Psoas muscle (tissue), 8 donors: Measurements from ENCODE around the gene MYL5. TPM values are rescaled to one million over a fixed set of nuclear protein-coding genes. Genes with fewer than 3 reads are reported as not detected.

Experiments used
- ATAC-seq, 4 donors: fragments of 200-7000 bp; cut with Tn5 transposase; one replicate each; pipeline ENCODE4 v1.9.1; 2020; ENCODE audit warnings: moderate library complexity in 3 of 4, mild to moderate bottlenecking in 2 of 4
- DNase-seq, 2 donors: peaks; one replicate each; pipeline ENCODE4 v3.0.0-alpha.2; 2020
- H3K27ac ChIP-seq: fragments of 200-600 bp; one replicate; pipeline ENCODE4 v1.8.0; 2022
- H3K27me3 ChIP-seq, 3 donors: fragments of 200-600 bp in 1 of 3; one replicate each; pipeline versions ENCODE4 v1.6.1 to v1.8.0; 2013 to 2022; ENCODE audit warnings: low read length in 2 of 3, mild to moderate bottlenecking in 2 of 3, moderate library complexity in 1 of 3; ENCODE audit not compliant: insufficient read depth in 3 of 3
- H3K36me3 ChIP-seq, 2 donors: fragments of 200-600 bp in 1 of 2; one replicate each; pipeline versions ENCODE4 v1.6.1 to v1.8.0; 2013 to 2022; ENCODE audit warnings: low read depth in 1 of 2, mild to moderate bottlenecking in 1 of 2, moderate library complexity in 1 of 2; ENCODE audit not compliant: insufficient read depth in 1 of 2
- H3K4me1 ChIP-seq: fragments of 200-600 bp; one replicate; pipeline ENCODE4 v1.8.0; 2022
- H3K4me3 ChIP-seq: fragments of 200-600 bp; one replicate; pipeline ENCODE4 v1.8.0; 2022; ENCODE audit warnings: mild to moderate bottlenecking
- H3K9me3 ChIP-seq: fragments of 200-600 bp; one replicate; pipeline ENCODE4 v1.8.0; 2022
- WGBS, 3 donors: extraction: QIAGEN DNeasy Blood & Tissue Kit; methylation state at CpG; one replicate each; pipeline versions ENCODE4 v1.1.6 to v1.1.7; 2013; 5-methylcytosine and 5-hydroxymethylcytosine counted together
- intact Hi-C, 2 donors: fragments of 100-400 bp; cut with DNase I; formaldehyde crosslinking; loops; one replicate each; pipeline versions ENCODE4 v1.11.0 to v1.14.2; 2022
- polyA plus RNA-seq, 3 donors: library from polyadenylated mRNA; stranded (reverse); fragments of 200-250 nt; gene quantifications; one replicate each; pipeline ENCODE4 v1.2.3, GENCODE V29; 2013
- total RNA-seq, 4 donors: library from RNA; stranded (reverse); fragmentation: NEBNext Ultra II Directional in 2 of 4; extraction: Animal tissue kit (Norgen Biotek cat#: 25700) in 2 of 4; gene quantifications; one replicate each; pipeline versions ENCODE4 v1.2.1 to v1.2.4, GENCODE V29; 2021 to 2023
- TF ChIP-seq, protein P1 (sequence below): fragments of 200-600 bp; IDR thresholded peaks from one replicate; pipeline ENCODE4 v1.8.0; 2022; ENCODE audit warnings: antibody characterized with exemption
- donor health status: healthy with polysubstance abuse.
- donor health status: DM: no; HTN: no; CAD: no; lungs with moderate emphysema.
- donor health status: Bipolar disorder and iron deficiency.
- donor health status: healthy.
- donor health status: DM: yes; HTN: yes; CAD: no.
- donor health status: DM: no; HTN: no; CAD: no.
- donor health status: DM: no; HTN: no; CAD: no.
- donor health status: DM: yes; HTN: yes; CAD: no.

Gene MYL5
- total and polyA plus RNA-seq, 7 donors: 2.0 to 11.2 (median 5.4) TPM

DNA sequence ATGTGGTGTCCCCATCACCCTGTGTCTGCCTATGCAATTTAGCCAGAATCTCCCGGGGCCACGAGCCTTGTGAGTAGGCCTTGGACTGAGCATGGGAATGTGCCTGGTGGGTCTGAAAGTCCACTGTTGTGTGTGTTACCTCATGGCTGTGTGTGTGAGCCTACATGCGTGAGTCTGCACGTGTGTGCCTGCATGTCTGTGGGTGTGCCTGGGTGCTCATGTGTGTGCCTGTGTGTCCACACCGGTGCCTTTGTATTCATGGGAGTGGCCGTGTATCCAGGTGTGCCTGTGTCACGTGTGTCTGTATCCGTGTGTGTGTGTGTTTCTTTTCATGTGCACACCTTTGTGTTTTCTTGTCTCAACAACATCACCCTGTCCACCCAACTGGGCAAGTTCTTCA is 14.5 kb upstream of the MYL5 start:
- no peaks in the 10 kb centered on the region for H3K9me3 ChIP-seq
- intact Hi-C loops: no loop called here
- no peak overlapping the region for H3K4me3 ChIP-seq
- TF ChIP-seq, protein P1, sequence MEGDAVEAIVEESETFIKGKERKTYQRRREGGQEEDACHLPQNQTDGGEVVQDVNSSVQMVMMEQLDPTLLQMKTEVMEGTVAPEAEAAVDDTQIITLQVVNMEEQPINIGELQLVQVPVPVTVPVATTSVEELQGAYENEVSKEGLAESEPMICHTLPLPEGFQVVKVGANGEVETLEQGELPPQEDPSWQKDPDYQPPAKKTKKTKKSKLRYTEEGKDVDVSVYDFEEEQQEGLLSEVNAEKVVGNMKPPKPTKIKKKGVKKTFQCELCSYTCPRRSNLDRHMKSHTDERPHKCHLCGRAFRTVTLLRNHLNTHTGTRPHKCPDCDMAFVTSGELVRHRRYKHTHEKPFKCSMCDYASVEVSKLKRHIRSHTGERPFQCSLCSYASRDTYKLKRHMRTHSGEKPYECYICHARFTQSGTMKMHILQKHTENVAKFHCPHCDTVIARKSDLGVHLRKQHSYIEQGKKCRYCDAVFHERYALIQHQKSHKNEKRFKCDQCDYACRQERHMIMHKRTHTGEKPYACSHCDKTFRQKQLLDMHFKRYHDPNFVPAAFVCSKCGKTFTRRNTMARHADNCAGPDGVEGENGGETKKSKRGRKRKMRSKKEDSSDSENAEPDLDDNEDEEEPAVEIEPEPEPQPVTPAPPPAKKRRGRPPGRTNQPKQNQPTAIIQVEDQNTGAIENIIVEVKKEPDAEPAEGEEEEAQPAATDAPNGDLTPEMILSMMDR: no peak
- peaks cover 0 to 53% (median 14%) of the 10 kb centered on the region in 3 donors for H3K27me3 ChIP-seq
- DNase-seq (peak in 1 of 2 donors; percentile 33), ATAC-seq (no peak)
- no peaks in the 10 kb centered on the region for H3K4me1 ChIP-seq
- H3K27ac ChIP-seq: no peak overlapping the region
- WGBS, 3 donors: 90 to 95% (median 93%) methylated on average over 8 of the region's 8 CpGs
- no peaks in the 10 kb centered on the region for H3K36me3 ChIP-seq

DNA sequence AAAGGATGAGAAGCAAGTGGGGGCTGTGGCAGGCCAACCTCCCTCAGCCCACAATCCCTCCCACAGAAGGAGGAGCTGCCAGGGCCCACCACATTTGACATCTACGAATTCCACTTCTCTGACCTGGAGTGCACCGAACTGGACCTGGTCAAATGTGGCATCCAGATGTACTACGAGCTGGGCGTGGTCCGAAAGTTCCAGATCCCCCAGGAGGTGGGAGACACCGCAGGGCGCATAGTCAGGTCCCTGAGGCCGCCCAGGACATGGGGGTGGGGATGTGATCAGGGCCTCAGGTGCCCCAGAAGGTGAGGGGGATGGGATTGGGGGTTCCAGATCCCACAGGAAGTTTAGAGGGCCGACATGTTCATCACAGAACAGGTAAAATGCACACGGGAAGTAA is 13.9 kb upstream of the MYL5 start:
- H3K9me3 ChIP-seq: no peaks in the 10 kb centered on the region
- H3K36me3 ChIP-seq: no peaks in the 10 kb centered on the region
- no peaks in the 10 kb centered on the region for H3K4me1 ChIP-seq
- WGBS, 3 donors: 93 to 94% (median 94%) methylated on average over 10 of the region's 10 CpGs
- DNase-seq (peak in 1 of 2 donors; percentile 8), ATAC-seq (no peak)
- TF ChIP-seq, protein P1: no peak
- intact Hi-C loops: no loop called here
- H3K27ac ChIP-seq: no peak overlapping the region
- no peak overlapping the region for H3K4me3 ChIP-seq
- H3K27me3 ChIP-seq: peaks cover 0 to 55% (median 13%) of the 10 kb centered on the region in 3 donors

DNA sequence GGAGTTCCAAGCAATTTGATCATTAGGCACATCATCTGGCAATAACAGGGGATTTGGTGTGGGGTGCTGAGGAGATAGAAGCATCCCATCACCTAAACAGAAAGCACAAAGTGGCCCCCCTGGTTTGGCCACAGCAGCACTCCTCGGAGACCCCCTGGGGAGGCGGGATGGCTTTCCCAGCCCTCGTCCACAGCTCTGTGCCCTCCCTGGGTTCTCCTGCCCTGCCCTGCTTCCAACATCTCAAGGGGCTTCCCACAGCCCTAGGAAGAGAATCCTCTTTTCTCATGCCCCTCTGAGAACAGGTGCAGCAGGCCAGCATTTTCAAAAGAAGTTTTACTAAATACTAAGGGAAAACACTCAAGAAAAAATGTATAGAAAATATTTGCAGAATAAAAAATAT is 13.1 kb upstream of the MYL5 start:
- H3K27ac ChIP-seq: no peak overlapping the region
- ATAC-seq (no peak), DNase-seq (peak in 1 of 2 donors; percentile 24)
- TF ChIP-seq, protein P1: no peak
- no peaks in the 10 kb centered on the region for H3K9me3 ChIP-seq
- intact Hi-C loops: no loop called here
- no peaks in the 10 kb centered on the region for H3K4me1 ChIP-seq
- peaks cover 0 to 55% (median 11%) of the 10 kb centered on the region in 3 donors for H3K27me3 ChIP-seq
- WGBS, 3 donors: 88 to 92% (median 90%) methylated on average over 3 of the region's 3 CpGs
- H3K4me3 ChIP-seq: no peak overlapping the region
- no peaks in the 10 kb centered on the region for H3K36me3 ChIP-seq

DNA sequence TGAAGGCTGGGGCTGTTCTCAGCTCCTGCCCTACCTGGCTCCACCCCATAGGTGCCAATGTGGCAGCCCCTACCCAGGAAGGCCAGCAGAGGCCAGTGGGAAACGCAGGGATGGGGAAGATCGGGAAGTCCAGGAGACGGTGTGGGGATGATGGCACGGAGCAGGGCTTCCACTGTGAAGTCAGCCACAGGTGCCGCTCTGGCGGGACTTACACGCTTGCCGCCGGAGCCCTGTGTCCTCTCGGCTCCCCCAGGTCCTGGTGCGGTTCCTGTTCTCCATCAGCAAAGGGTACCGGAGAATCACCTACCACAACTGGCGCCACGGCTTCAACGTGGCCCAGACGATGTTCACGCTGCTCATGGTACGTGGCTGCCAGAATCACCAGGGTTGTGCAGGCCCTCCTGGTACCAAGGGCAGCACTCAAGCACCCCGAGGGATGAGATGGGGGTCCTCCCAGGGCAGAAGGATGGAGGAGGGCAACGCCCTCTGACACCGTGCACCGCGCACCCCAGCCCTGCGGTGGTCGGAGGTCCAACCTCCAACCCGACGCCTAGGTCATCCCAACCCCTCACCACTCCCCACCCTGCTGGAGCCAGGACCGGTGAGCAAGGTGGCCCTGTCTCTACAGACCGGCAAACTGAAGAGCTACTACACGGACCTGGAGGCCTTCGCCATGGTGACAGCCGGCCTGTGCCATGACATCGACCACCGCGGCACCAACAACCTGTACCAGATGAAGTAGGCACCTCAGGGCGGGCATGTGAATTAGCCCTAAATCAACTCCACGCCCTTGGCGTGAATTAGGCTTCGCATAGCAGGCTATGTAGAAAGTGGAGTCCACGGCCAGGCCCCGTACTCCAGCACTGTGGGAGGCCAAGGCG is 12.2 kb upstream of the MYL5 start:
- H3K4me1 ChIP-seq: no peaks in the 10 kb centered on the region
- WGBS, 3 donors: 95 to 96% (median 95%) methylated on average over 42 of the region's 42 CpGs
- H3K27me3 ChIP-seq: peaks cover 0 to 49% (median 11%) of the 10 kb centered on the region in 3 donors
- H3K9me3 ChIP-seq: no peaks in the 10 kb centered on the region
- no peak for ATAC-seq
- no peaks in the 10 kb centered on the region for H3K36me3 ChIP-seq
- H3K4me3 ChIP-seq: no peak overlapping the region
- H3K27ac ChIP-seq: no peak overlapping the region
- TF ChIP-seq, protein P1: no peak
- DNase-seq: peak in 1 of 2 donors; percentile 45
- intact Hi-C loops: no loop called here
